OCI-LY1 (cell line): ENCODE results near the gene PARD3B.

Source experiments
- H2AFZ ChIP-seq: fragments of 200-600 bp; sonication (generic), shearing (Covaris generic); 2 replicates; pipeline ENCODE4 v1.6.0; 2014; ENCODE audit warnings: antibody characterized with exemption, mild to moderate bottlenecking, low read length
- H3F3A ChIP-seq: fragments of 200-600 bp; sonication (generic), shearing (Covaris generic); 2 replicates; pipeline ENCODE4 v1.6.0; 2014; ENCODE audit warnings: mild to moderate bottlenecking, antibody characterized with exemption, low read length, moderate library complexity; ENCODE audit not compliant: insufficient read depth
- H3K27ac ChIP-seq: fragments of 200-600 bp; sonication (generic); 2 replicates; pipeline ENCODE4 v1.5.1; 2014; ENCODE audit warnings: low read length, mixed run types, mild to moderate bottlenecking, low read depth; ENCODE audit not compliant: poor library complexity, severe bottlenecking
- H3K27me3 ChIP-seq: fragments of 200-600 bp; sonication (generic); 2 replicates; pipeline ENCODE4 v1.6.0; 2014; ENCODE audit warnings: antibody characterized with exemption, mild to moderate bottlenecking, low read length, moderate library complexity; ENCODE audit not compliant: insufficient read depth
- H3K36me3 ChIP-seq: fragments of 200-600 bp; sonication (generic); 2 replicates; pipeline ENCODE4 v1.6.1; 2014; ENCODE audit warnings: mild to moderate bottlenecking, antibody characterized with exemption, low read length, moderate library complexity, mixed read lengths; ENCODE audit not compliant: insufficient read depth
- H3K4me1 ChIP-seq: fragments of 200-600 bp; sonication (generic); 2 replicates; pipeline ENCODE4 v1.5.1; 2014; ENCODE audit warnings: mild to moderate bottlenecking, low read length, moderate library complexity; ENCODE audit not compliant: insufficient read depth, severe bottlenecking
- H3K4me2 ChIP-seq: fragments of 200-600 bp; sonication (generic), shearing (Covaris generic); 2 replicates; pipeline ENCODE4 v1.6.1; 2014; ENCODE audit warnings: low read length
- H3K4me3 ChIP-seq: fragments of 200-600 bp; sonication (generic); 2 replicates; pipeline ENCODE4 v1.5.1; 2014; ENCODE audit warnings: low read length, low read depth, mild to moderate bottlenecking, mixed read lengths; ENCODE audit not compliant: poor library complexity, severe bottlenecking
- H3K79me2 ChIP-seq: fragments of 200-600 bp; shearing (Covaris generic); 2 replicates; pipeline ENCODE4 v1.6.1; 2016; ENCODE audit warnings: mixed run types, low read length, mixed read lengths; ENCODE audit not compliant: insufficient read depth
- H3K9ac ChIP-seq: fragments of 200-600 bp; sonication (generic), shearing (Covaris generic); 2 replicates; pipeline ENCODE4 v1.6.1; 2014; ENCODE audit warnings: mild to moderate bottlenecking, low read length, mixed read lengths
- H3K9me2 ChIP-seq: fragments of 200-600 bp; sonication (generic), shearing (Covaris generic); 2 replicates; pipeline ENCODE4 v1.6.1; 2014; ENCODE audit warnings: low read depth, mild to moderate bottlenecking, low read length, mixed read lengths
- H3K9me3 ChIP-seq: fragments of 200-600 bp; shearing (Covaris generic); 2 replicates; pipeline ENCODE4 v1.6.1; 2014; ENCODE audit warnings: low read length, mixed read lengths
- H4K20me1 ChIP-seq: fragments of 200-600 bp; sonication (generic), shearing (Covaris generic); 2 replicates; pipeline ENCODE4 v1.6.0; 2016; ENCODE audit warnings: mild to moderate bottlenecking, low read length; ENCODE audit not compliant: insufficient read depth
- CTCF ChIP-seq: fragments of 200-600 bp; sonication (generic), shearing (Covaris generic); IDR thresholded peaks from 2 replicates; pipeline ENCODE4 v1.5.1; 2017; ENCODE audit warnings: mild to moderate bottlenecking, antibody characterized with exemption, low read length, moderate library complexity, mixed read lengths
- EZH2 ChIP-seq: fragments of 200-600 bp; sonication (generic), shearing (Covaris generic); IDR thresholded peaks from 2 replicates; pipeline ENCODE4 v1.8.0; 2017; ENCODE audit warnings: borderline replicate concordance, mixed run types, mild to moderate bottlenecking, antibody characterized with exemption, low read length, moderate library complexity, mixed read lengths

PARD3B gene

DNA sequence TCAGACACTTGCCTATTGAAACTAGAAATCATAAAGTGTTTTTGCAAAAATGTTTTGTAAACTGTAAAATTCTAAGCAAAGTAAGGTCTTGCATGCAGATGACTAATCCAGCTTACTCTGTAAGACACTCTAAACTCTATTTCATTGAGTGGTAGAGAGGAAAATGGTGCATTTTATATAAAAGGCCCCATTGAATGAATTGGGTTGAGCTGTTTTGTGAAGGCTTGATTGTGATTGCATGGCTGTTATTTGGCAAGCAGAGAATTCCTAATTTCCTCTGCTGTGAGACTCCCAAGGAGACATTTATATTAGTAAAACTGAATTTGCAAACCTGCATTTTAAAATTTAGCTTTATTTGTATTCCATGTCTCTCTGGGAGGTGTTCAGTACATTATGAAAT is 234.5 kb downstream of the PARD3B start:
- Histone ChIP-seq H2AFZ (no peak overlapping the region), H3K36me3 (no peaks in the 10 kb centered on the region), H3K9ac (no peak overlapping the region), H3F3A (no peaks in the 10 kb centered on the region), H3K4me2 (no peak overlapping the region), H3K4me3 (no peak overlapping the region), H3K27me3 (no peaks in the 10 kb centered on the region), H4K20me1 (no peaks in the 10 kb centered on the region), H3K79me2 (no peaks in the 10 kb centered on the region), H3K9me3 (no peaks in the 10 kb centered on the region), H3K9me2 (no peaks in the 10 kb centered on the region), H3K4me1 (no peaks in the 10 kb centered on the region), H3K27ac (no peak overlapping the region)
- TF ChIP-seq EZH2, result no peak
- TF ChIP-seq CTCF, result no peak

DNA sequence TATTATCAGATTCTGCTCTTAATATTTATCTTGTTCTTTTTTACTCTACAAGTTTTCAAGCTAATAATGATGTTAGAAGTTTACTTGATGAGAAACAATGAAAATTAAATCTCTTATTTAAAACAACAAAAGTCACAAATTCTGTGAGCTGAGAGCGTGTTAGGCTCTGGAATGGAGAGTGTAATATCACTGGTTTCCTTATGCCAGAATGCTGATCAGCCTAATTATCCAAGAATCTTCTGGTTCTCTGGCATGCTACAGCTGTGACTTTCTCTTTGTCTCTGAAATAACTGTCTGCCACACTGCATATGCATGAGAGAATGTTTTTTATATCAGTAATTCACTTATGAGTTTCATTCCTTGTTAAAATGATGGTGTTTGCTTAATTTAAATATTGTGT is 236.7 kb downstream of the PARD3B start:
- Histone ChIP-seq H3K79me2 (no peaks in the 10 kb centered on the region), H3K36me3 (no peaks in the 10 kb centered on the region), H3K9me3 (no peaks in the 10 kb centered on the region), H3K4me3 (no peak overlapping the region), H3F3A (no peaks in the 10 kb centered on the region), H3K9ac (no peak overlapping the region), H4K20me1 (no peaks in the 10 kb centered on the region), H3K4me2 (no peak overlapping the region), H3K9me2 (no peaks in the 10 kb centered on the region), H3K27ac (no peak overlapping the region), H2AFZ (no peak overlapping the region), H3K27me3 (no peaks in the 10 kb centered on the region), H3K4me1 (no peaks in the 10 kb centered on the region)
- TF ChIP-seq EZH2 (no peak), CTCF (no peak)

DNA sequence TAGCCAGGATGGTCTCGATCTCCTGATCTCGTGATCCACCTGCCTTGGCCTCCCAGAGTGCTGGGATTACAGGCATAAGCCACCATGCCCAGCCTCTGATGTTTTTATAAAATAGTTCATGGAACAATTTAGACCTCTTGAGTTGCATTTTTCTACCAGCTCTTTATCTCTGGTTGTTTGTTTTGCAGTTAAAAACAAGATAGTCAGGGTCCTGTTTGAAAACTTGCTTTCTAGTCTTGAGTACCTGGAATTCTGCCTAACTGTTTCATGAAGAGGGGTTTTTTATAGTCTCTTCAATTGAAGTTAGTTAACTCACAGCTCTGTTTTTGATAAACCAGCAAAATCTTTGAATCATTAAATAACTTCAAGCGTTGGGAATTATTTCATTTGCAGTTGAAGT is 244.8 kb downstream of the PARD3B start:
- H3K79me2 ChIP-seq, result no peaks in the 10 kb centered on the region
- no peaks in the 10 kb centered on the region for H4K20me1 ChIP-seq
- no peaks in the 10 kb centered on the region for H3F3A ChIP-seq
- no peak overlapping the region for H2AFZ ChIP-seq
- H3K27me3 ChIP-seq, result no peaks in the 10 kb centered on the region
- H3K9ac ChIP-seq, result no peak overlapping the region
- TF ChIP-seq EZH2 (no peak), CTCF (no peak)
- no peak overlapping the region for H3K27ac ChIP-seq
- no peak overlapping the region for H3K4me3 ChIP-seq
- H3K36me3 ChIP-seq, result no peaks in the 10 kb centered on the region
- no peaks in the 10 kb centered on the region for H3K4me1 ChIP-seq
- H3K9me2 ChIP-seq, result no peaks in the 10 kb centered on the region
- no peak overlapping the region for H3K4me2 ChIP-seq
- no peaks in the 10 kb centered on the region for H3K9me3 ChIP-seq
